Measurements from ENCODE around the gene ICA1L.
"Not testable (repeated sequence)": the region's sequence is repeated elsewhere in the genome, so short reads cannot be mapped to it uniquely, and the experiment has no call there.

Gene ICA1L

DNA sequence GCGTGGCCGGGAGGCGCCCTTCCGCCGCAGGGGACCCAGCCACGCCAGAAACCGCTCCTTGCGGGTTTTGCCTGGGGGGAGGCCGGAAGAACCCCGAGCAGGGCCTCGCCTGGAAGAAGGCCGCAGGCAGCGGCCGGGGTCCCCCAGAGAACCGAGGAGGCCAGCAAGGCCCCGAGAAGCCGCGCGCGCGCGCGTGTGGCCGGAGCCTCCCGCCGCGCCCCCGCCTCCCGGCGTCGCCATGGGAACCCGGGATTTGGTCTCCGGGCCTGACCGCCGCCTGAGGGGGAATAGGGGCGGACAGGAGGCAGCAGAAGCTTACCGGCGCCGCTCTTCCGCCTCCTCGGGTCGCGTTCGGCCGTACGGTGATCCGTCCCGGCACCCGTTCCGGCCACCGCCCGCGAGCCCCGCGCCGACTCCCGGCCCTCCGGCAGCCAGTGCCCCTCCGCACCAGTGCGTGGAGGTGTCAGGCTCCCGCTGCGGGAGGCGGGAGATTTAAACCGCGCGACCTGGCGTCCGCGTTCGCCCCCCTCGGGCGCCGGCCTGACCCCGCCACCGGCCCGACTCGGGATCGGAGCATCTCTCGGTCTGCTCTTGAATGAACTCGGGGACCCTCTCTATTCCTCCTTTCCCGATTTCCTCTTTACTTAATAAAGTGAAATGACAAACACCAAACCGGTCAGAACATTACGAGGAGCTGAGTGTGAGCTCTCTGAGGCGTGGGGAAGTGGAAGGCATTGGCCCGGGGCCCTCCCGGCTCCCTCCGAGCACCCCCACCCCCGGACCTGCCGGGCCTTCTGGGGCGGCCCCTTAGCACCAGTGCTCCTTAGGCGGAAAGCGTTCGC lies at the start of gene ICA1L:
Gene ICA1L (minus strand): TSS at position 467 of the 842 bp plus-strand sequence. CDS start 42,757 bp downstream, outside the sequence.
- DNase-seq (ENCODE audit: low read depth in 2 of 2, low spot score in 1 of 2), result peak; percentile 5 to 19

DNA sequence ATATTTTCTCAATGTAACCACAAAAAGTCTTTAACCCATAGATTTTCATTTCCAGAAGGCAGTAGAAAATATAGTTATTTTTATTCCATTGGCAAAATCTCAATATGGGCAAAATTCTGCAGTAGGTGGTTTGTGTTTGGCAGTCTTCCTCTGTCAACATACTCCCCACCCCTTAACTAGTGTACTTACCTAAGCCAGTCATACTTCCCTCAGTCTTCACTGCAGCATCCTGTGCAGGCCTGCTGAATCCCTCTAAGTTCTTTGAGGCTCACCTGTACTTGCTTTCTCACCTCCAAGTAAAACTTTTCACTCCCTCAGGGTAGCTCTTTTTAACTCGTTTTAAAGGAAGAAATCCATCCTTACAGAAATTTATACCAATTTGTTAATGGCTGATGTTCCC lies 47.3 kb upstream of the ICA1L start:
- no peak for DNase-seq (ENCODE audit: low read depth in 2 of 2, low spot score in 1 of 2)

DNA sequence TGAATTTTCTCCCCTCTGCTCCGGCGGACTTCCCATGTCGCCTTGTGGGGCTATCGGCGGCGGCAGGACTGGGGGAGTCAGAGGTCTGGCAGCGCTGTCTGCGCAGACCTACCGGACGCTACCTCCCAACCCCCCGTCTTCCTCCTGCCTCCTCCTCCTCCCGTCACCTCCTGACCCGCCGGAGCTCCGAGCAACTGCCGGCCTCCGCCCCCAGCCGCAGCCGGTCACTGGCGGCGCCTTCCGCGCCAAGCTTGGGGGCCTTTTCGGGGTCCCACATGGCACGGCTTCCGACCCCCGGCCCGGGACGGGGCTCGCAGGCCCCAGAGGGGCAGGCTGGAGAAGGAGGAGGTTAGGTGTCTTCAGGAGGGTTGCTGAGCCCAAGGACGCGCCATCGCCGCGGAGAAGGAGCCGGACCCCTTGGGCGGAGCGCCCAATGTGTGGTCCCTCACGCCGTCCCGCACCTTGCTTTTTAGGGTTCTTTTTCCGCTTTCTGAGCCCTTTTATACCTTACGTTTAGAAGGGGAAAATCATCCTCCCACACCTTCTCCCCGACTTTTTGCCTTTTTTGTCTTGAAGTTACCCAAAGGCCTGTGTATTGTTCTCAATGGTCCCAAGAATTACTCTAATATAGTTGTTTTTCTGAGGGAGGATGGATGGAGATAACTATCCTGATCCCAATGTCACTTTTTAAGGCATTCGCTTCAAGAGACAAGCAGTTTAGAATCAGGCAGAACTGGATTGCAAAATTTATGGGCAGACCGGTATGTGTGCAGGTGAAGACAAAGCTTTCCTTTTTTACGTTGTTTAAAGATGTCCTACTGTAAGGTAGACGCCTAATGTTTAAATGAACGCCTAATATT lies 41.0 kb upstream of the ICA1L start:
- not testable (repeated sequence) for DNase-seq (ENCODE audit: low read depth in 2 of 2, low spot score in 1 of 2)

DNA sequence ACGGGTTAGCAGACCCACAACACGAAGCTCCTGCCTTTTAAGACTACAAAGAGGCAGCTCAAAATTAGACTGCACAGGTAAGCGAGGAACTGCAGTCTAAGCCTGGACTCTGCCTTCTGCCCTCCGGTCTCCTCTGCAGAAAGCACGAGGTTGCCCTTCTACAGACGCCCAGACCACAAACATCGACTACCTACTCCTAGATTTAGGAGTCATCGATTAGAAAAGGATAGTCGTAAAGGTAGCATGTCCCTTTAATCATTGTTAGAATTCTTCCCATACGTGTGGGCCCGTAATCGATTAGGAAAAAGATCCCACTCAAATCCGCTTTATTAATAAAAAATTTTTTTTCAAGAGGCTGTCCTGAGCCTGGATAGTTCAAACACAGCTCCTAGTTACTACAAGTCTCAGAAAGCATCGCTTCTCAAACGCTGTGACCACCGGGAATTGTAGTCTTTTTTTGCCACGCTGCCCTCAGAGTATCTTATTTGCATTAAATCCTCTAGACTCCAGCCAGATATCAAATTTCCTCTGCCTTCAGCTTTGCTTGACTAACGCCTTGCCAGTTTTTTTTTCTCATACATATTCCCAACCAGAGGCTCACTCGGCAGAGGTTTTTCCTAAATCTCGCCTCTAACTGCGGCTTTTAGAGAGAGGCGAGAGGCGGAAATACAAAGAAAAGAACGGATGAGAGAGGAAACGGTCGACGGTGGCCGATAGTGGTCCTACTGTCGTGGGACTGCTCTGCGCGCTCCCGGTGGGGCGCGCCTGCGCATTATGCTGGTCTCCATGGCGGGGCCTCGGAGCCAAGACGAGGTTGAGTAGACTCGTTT lies 40.2 kb upstream of the ICA1L start, which contains the start of the genes CARF and WDR12:
Gene CARF (plus strand): TSS at position 764 of the 830 bp plus-strand sequence. CDS start 29,628 bp downstream, outside the sequence.
Gene WDR12 (minus strand): TSS at position 162 of the 830 bp plus-strand sequence. CDS start 197 bp downstream, outside the sequence.
- DNase-seq (ENCODE audit: low read depth in 2 of 2, low spot score in 1 of 2), result peak; percentile 70 to 81

DNA sequence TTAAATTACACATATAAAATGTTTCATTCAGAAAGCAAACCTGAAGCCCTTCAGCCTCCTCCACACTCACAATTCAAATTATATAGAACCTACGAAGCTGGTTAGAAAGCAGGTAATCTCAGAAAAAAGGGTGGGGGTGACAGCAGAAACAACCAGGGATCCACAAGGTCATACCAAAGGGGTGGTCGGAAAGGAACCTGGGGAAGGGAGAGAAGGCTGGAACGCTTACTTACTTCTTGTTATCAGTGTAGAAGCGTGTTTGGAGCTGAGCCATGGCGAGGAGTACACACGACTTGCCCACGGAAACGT lies 39.6 kb upstream of the ICA1L start:
- DNase-seq (ENCODE audit: low read depth in 2 of 2, low spot score in 1 of 2), result no peak

DNA sequence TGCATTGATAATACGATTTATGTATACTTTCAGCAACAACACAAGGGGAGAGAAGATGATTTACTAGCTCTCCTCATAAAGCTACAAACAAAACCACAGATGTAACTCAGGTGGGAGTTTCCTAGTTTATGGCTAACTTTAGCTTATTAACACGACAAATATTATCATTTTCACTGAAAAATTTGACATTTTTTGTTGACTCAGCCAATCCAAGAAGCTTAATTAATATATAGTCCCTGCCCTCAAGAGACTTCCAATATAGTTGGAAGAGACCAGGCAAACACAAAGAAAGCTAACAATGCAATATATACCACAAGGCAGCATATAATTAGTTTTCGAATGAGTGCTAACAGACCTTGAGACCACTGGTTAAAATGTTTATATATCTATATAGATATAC lies 39.1 kb upstream of the ICA1L start:
- DNase-seq (ENCODE audit: low read depth in 2 of 2, low spot score in 1 of 2), result no peak

DNA sequence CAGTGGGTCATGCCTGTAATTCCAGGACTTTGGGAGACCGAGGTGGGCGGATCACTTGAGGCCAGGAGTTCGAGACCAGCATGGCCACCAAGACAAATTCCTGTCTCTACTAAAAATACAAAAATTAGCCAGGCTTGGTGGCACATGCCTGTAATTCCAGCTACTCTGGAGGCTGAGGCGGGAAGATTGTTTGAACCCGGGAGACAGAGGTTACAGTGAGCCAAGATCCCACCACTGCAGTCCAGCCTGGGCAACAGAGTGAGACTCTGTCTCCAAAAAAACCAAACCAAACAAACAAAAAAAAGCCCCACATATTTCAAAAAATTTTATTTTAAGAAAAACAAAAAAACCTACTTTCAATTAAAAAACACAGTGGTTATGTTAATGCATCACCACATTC lies 38.7 kb upstream of the ICA1L start:
- not testable (repeated sequence) for DNase-seq (ENCODE audit: low read depth in 2 of 2, low spot score in 1 of 2)

DNA sequence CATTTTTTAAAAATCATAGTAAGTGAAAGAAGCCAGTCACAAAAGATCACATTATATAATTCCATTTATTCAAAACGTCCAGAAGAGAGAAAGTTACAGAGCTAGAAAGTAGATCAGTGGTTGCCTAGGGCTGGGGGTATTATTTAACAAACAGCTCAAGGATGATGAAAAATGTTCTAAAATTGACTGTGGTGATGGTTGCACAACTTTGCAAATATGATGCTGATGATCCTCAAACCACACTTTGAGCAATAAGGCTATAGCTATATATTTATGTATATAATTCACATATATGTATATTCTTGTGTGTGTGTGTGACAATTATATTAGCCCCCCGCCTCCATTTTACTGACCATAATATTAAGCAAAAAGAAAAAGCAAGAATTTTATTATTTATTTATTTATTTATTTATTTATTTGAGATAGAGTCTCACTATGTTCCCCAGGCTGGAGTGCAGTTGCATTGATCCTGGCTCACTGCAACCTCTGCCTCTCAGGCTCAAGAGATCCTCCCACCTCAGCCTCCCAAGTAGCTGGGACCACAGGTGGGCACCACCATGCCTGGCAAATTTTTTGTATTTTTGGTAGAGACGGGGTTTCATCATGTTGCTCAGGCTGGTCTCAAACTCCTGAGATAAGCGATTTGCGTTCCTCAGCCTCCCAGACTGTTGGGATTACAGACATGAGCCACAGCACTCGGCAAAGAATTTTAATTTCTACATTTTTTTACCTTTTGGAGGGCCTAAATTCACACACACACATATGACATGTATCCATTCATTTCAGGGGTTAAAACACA lies 38.0 kb upstream of the ICA1L start:
- no peak for DNase-seq (ENCODE audit: low read depth in 2 of 2, low spot score in 1 of 2)

DNA sequence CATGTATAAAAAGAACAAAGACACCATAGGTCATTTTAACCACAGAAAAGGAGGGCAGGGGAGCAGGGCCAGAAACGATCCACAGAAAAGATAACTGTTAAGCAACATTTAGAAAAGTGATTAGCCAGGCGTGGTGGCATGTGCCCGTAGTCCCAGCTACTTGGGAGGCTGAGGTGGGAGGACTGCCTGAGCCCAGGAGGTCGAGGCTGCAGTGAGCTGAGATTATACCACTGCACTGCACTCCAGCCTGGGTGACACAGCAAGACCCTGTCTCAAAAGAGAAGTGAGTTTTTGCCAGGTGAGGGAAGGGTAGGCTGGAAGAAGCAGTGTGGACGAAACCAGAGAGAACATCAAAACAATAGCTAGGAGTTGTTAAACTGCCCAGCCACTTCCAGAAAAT lies 36.6 kb upstream of the ICA1L start:
- DNase-seq (ENCODE audit: low read depth in 2 of 2, low spot score in 1 of 2), result no peak

DNA sequence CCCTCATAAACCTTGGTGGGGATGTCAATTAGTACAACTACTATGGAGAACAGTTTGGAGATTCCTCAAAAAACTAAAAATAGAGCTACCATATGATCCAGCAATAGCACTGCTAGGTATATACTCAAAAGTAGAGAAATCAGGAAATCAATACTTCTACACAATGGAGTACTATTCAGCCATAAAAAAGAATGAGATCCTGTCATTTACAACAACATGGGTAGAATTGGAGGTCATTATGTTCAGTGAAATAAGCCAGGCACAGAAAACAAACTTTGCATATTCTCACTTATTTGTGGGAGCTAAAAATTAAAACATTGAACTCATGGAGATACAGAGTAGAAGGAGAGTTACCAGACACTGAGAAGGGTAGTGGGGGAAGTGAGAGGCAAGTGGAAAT lies 33.9 kb upstream of the ICA1L start:
- DNase-seq (ENCODE audit: low read depth in 2 of 2, low spot score in 1 of 2), result not testable (repeated sequence)

DNA sequence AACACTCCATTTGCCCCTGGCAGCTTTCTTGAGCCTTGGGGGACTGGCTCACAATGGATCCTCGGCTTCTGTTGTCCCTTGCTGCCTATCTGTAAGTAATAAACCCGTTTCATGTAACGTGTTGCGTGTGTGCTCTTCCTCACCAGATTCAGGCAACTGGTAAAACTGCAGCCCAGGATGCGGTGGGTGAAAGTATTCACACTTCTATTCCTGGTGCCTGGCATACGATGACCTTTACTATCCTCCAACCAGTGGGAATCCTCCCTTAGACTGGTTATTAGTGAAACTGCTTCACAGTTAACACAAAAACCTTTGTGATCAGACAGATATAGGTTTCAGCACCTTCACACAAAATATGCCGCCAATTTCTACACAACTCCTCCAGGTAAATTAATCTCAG lies 13.6 kb upstream of the ICA1L start:
- DNase-seq (ENCODE audit: low read depth in 2 of 2, low spot score in 1 of 2), result no peak

DNA sequence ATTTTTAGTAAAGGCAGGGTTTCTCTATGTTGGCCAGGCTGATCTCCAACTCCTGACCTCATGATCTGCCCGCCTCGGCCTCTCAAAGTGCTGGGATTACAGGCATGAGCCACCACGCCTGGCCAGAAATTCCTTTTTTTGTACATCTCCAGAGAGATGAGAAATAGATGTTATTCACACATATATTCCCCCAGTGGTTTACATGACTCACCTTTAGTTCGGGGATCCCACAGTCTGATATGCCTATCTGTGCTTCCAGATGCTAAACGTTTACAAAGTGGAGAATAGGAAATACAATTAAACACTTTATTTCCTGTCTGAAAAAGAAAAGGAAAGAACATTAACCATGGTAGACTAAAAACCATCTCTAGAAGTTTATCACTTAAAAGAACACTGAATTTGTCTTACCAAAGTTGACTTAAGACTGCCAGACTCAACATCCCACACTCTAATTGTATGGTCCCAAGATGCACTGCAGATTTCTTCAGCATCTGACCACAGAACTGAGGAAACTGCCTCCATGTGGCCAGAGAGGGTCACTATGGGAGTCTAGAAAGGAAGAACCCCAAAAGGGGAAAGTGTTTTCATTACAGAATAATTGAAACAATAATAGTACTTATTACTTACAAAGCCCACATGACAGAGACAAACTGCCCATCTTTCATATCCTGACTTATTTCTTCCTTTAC lies 12.6 kb upstream of the ICA1L start:
- no peak for DNase-seq (ENCODE audit: low read depth in 2 of 2, low spot score in 1 of 2)

DNA sequence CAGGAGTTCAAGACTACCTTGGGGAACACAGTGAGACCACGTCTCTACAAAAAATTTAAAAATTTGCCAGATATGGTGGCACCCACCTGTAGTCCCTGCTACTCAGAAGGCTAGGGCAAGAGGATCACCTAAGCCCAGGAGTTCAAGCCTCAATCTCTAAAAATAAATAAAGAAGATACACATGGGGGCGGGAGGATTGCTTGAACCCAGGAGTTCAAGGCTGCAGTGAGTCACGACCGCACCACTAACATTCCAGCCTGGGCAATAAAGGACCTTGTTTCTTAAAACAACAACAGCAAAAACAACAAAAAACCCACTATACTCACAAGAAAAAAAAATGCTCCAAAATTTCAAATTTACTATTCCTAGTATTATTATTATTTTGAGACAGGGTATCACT lies 10.0 kb upstream of the ICA1L start:
- DNase-seq (ENCODE audit: low read depth in 2 of 2, low spot score in 1 of 2), result no peak

DNA sequence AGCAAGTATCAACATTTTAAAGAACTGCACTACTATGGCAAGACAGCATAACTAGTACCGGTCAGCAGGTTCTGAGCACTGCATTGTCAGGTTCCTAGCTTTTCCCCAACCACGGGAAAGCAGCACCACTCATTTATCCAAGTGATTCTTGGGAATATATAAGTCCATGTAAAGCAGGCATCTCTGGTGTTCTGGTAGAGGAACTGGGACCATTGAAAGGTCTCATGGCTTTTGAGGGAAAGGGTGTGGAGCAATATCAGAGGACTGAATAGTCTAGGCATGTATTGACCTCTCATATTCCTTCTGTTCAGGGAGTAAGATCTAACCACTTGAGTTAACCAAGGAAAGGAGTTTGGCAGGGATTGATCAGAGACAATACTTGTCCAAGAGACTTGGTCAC lies 6.1 kb upstream of the ICA1L start:
- DNase-seq (ENCODE audit: low read depth in 2 of 2, low spot score in 1 of 2), result no peak

DNA sequence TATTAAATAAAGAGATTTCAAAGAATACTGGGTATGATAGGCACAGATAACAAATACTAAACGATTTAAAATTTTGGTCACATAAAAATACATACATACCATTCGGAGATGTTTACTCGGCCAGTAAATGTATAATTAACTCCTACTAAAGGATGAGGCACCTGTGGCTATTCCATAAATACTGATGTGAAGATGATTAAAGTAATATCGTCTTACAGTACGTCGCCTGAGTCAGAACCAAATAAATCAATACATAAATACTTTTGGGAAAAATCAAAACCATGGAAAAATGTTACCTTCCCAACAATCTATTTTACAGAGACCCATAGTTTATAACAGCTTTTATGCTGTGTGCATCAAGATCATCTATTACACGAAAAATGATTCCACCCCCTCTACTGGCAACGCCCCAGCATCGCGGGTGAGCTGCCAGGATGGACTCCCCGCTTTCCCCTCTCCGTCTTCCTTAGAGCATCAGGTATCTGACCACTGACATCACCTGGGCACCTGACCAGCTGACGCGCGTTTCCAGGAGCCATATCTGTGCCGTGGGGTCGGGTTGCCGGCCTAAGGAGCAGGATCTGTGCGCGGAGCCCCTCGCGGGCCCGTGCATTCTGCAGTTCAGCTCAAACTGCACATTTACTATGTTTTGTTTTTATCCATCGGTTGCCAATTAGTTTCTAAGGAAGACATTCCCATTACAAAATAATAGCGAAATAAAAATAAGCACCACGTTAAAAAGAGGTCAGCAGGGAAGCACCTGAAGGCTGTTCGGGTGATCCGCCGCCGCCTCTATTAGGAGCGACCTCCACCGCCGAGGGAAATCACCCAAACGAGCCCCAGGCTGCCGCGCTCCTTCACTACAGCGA lies 901 bp downstream of the ICA1L start:
- peak; percentile 23 to 33 for DNase-seq (ENCODE audit: low read depth in 2 of 2, low spot score in 1 of 2)

DNA sequence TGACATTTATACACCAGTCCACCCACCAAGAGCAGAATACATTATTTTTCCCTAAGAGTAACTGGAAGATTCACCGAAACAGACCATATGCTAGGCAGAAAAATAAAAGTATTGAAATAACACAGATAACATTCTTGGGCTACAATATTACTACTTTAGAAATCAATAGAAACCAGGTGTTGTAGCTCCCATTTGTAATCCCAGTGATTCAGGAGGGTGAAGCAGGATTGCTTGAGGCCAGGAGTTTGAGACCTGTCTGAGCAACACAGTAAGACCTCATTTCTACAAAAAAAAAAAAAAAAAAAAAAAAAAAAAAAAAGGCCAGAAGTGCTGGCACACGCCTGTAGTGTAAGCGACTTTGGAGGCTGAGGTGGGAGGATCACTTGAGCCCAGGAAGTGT lies 9.6 kb downstream of the ICA1L start:
- no peak for DNase-seq (ENCODE audit: low read depth in 2 of 2, low spot score in 1 of 2)

DNA sequence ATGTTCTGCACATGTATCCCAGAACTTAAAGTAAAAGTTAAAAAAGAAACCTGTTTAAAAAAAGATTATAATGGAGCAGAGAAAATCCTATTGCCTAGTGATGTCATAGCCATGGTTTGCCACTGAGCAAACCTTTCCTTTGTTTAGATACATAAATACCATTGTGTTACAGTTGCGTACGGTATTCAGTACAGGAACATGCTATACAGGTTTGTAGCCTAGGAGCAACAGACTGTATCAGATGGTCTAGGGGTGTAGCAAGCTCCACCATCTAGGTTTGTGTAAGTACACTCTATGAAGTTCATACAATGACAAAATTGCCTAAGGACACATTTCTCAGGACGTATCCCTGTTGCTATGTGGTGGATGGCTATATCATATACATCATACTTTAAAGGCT lies 13.0 kb downstream of the ICA1L start:
- DNase-seq (ENCODE audit: low read depth in 2 of 2, low spot score in 1 of 2), result no peak

DNA sequence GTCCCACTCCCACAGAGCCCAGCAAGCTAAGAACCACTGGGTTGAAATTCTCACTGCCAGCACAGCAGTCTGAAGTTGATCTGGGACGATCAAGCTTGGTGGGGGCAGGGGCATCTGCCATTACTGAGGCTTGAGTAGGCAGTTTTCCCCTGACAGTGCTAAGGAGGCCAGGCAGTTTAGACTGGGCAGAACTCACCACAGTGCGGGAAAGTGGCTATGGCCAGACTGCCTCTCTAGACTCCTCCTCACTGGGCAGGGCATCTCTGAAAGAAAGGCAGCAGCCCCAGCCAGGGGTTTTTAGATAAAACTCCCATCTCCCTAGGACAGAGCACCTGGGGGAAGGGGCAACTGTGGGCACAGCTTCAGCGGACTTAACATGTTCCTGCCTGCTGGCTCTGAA lies 22.2 kb downstream of the ICA1L start:
- DNase-seq (ENCODE audit: low read depth in 2 of 2, low spot score in 1 of 2), result not testable (repeated sequence)

DNA sequence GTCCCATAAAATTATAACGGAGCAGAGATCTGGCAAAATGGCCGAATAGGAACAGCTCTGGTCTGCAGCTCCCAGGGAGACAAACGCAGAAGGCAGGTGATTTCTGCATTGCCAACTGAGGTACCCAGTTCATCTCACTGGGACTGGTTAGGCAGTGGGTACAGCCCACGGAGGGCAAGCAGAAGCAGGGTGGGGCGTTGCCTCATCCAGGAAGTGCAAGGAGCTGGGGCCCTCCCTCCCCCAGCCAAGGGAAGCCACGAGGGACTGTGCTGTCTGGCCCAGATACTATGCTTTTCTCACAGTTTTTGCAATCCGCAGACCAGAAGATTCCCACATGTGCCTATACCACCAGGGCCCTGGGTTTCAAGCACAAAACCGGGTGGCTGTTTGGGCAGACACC lies 22.8 kb downstream of the ICA1L start:
- no peak for DNase-seq (ENCODE audit: low read depth in 2 of 2, low spot score in 1 of 2)
